Astrocyte (in vitro differentiated cells and primary cell): ENCODE results near the gene GUCY2C. TPM values are rescaled to one million over a fixed set of nuclear protein-coding genes. Genes with fewer than 3 reads are reported as not detected.

ENCODE experiments used
- DNase-seq: peaks from one replicate; pipeline ENCODE4 v3.0.0-alpha.2; 2010; ENCODE audit warnings: low read depth
- FAIRE-seq: peaks from 2 replicates; lab custom pipeline; 2011; peaks lifted over from hg19 to GRCh38; lab: Jason Lieb, UNC
- H2AFZ ChIP-seq: 2 replicates; pipeline ENCODE4 v1.6.0; 2012; ENCODE audit warnings: low read depth, low read length, inconsistent platforms
- H3K27ac ChIP-seq: 2 replicates; pipeline ENCODE4 v1.5.1; 2011; ENCODE audit warnings: low read depth, low read length, inconsistent platforms
- H3K27me3 ChIP-seq: 2 replicates; pipeline ENCODE4 v1.6.0; 2011; ENCODE audit warnings: low read length, inconsistent platforms; ENCODE audit not compliant: insufficient read depth
- H3K36me3 ChIP-seq: 2 replicates; pipeline ENCODE4 v1.5.1; 2011; ENCODE audit warnings: low read length, inconsistent platforms; ENCODE audit not compliant: insufficient read depth
- H3K4me1 ChIP-seq: 2 replicates; pipeline ENCODE4 v1.5.1; 2011; ENCODE audit warnings: low read length, inconsistent platforms; ENCODE audit not compliant: insufficient read depth
- H3K4me2 ChIP-seq: 2 replicates; pipeline ENCODE4 v1.6.0; 2012; ENCODE audit warnings: low read length, inconsistent platforms
- H3K4me3 ChIP-seq: 2 replicates; pipeline ENCODE4 v1.5.1; 2011; ENCODE audit warnings: low read depth, mild to moderate bottlenecking, low read length, inconsistent platforms; ENCODE audit not compliant: insufficient read depth
- H3K79me2 ChIP-seq: 2 replicates; pipeline ENCODE4 v1.6.0; 2012; ENCODE audit warnings: mild to moderate bottlenecking, low read length, inconsistent platforms; ENCODE audit not compliant: insufficient read depth
- H3K9ac ChIP-seq: 2 replicates; pipeline ENCODE4 v1.6.0; 2012; ENCODE audit warnings: mild to moderate bottlenecking, low read length, inconsistent platforms
- H3K9me3 ChIP-seq: 2 replicates; pipeline ENCODE4 v1.5.1; 2012; ENCODE audit warnings: low read depth, mild to moderate bottlenecking, low read length, inconsistent platforms; ENCODE audit not compliant: insufficient read depth
- H4K20me1 ChIP-seq: 2 replicates; pipeline ENCODE4 v1.6.0; 2012; ENCODE audit warnings: low read length, inconsistent platforms; ENCODE audit not compliant: insufficient read depth
- H3K27ac Mint-ChIP-seq: one replicate; pipeline ENCODE4 v1.8.0; 2021; ENCODE audit warnings: mild to moderate bottlenecking, mixed read lengths; ENCODE audit not compliant: unreplicated experiment
- H3K27me3 Mint-ChIP-seq: one replicate; pipeline ENCODE4 v1.8.0; 2021; ENCODE audit warnings: low read depth, mixed read lengths; ENCODE audit not compliant: unreplicated experiment
- H3K36me3 Mint-ChIP-seq: one replicate; pipeline ENCODE4 v1.8.0; 2021; ENCODE audit warnings: low read depth, mixed read lengths; ENCODE audit not compliant: unreplicated experiment
- H3K4me1 Mint-ChIP-seq: one replicate; pipeline ENCODE4 v1.8.0; 2021; ENCODE audit warnings: low read depth, mixed read lengths; ENCODE audit not compliant: unreplicated experiment
- H3K4me3 Mint-ChIP-seq: one replicate; pipeline ENCODE4 v1.8.0; 2021; ENCODE audit warnings: mild to moderate bottlenecking, moderate library complexity, mixed read lengths; ENCODE audit not compliant: unreplicated experiment
- H3K9me3 Mint-ChIP-seq: one replicate; pipeline ENCODE4 v1.8.0; 2021; ENCODE audit warnings: mild to moderate bottlenecking, mixed read lengths; ENCODE audit not compliant: unreplicated experiment
- CTCF ChIP-seq: IDR thresholded peaks from 2 replicates; pipeline ENCODE4 v1.5.1; 2011; ENCODE audit warnings: low read depth, mild to moderate bottlenecking, inconsistent platforms, low read length, moderate library complexity; ENCODE audit not compliant: insufficient read depth
- EZH2 ChIP-seq: IDR thresholded peaks from 2 replicates; pipeline ENCODE4 v1.6.1; 2012; ENCODE audit warnings: mild to moderate bottlenecking, low read length, inconsistent platforms; ENCODE audit not compliant: insufficient read depth
- total RNA-seq: library from RNA; stranded (reverse); gene quantifications from 2 replicates; pipeline ENCODE4 v1.2.1, GENCODE V29; 2021

GUCY2C gene
- total RNA-seq, 1 donor from 2014 or later = 0.09 TPM

GRCh38 chr12:14567351-14568162 lies 128.8 kb downstream of the GUCY2C start, which contains the start of gene PLBD1:
TSS of gene PLBD1 (minus strand) at chr12:14567883. CDS start at chr12:14567696, 187 bp downstream.
- Histone ChIP-seq H3K9ac (peak within 1 kb of the TSS; percentile 18), H3K4me3 (peak within 1 kb of the TSS; percentile 48), H3K4me2 (peak within 1 kb of the TSS; percentile 84), H3K36me3 (no peaks in the 10 kb centered on the region), H3K4me1 (no peaks in the 10 kb centered on the region), H4K20me1 (no peaks in the 10 kb centered on the region), H3K27ac (no peak within 1 kb of the TSS), H3K9me3 (no peaks in the 10 kb centered on the region), H2AFZ (peak within 1 kb of the TSS; percentile 81), H3K27me3 (no peaks in the 10 kb centered on the region), H3K79me2 (no peaks in the 10 kb centered on the region)
- FAIRE-seq (no peak), DNase-seq (peak; percentile 10)
- Mint-ChIP-seq H3K9me3 (no peaks in the 10 kb centered on the region), H3K27me3 (peaks cover 21% of the 10 kb centered on the region), H3K4me1 (no peaks in the 10 kb centered on the region), H3K27ac (no peak within 1 kb of the TSS), H3K4me3 (peak within 1 kb of the TSS; percentile 72), H3K36me3 (no peaks in the 10 kb centered on the region)
- TF ChIP-seq CTCF = no peak
- peak; percentile 11 for TF ChIP-seq EZH2

GRCh38 chr12:14564336-14564959 lies 132.0 kb downstream of the GUCY2C start:
- Histone ChIP-seq H3K79me2 (no peaks in the 10 kb centered on the region), H3K4me1 (no peaks in the 10 kb centered on the region), H3K9me3 (no peaks in the 10 kb centered on the region), H3K27me3 (no peaks in the 10 kb centered on the region), H2AFZ (no peak overlapping the region), H3K4me3 (no peak overlapping the region), H3K36me3 (no peaks in the 10 kb centered on the region), H3K9ac (no peak overlapping the region), H3K27ac (no peak overlapping the region), H3K4me2 (no peak overlapping the region), H4K20me1 (no peaks in the 10 kb centered on the region)
- TF ChIP-seq CTCF (no peak), EZH2 (no peak)
- DNase-seq = no peak
- no peaks in the 10 kb centered on the region for H3K9me3 Mint-ChIP-seq
- H3K4me3 Mint-ChIP-seq = no peak overlapping the region
- no peaks in the 10 kb centered on the region for H3K4me1 Mint-ChIP-seq
- H3K27ac Mint-ChIP-seq = no peak overlapping the region
- no peaks in the 10 kb centered on the region for H3K36me3 Mint-ChIP-seq
- no peak for FAIRE-seq
- H3K27me3 Mint-ChIP-seq = peaks cover 18% of the 10 kb centered on the region

GRCh38 chr12:14563046-14563445 lies 133.4 kb downstream of the GUCY2C start:
- H3K4me1 Mint-ChIP-seq = no peaks in the 10 kb centered on the region
- H3K4me2 ChIP-seq = no peak overlapping the region
- H3K27me3 Mint-ChIP-seq = peaks cover 11% of the 10 kb centered on the region
- no peaks in the 10 kb centered on the region for H3K27me3 ChIP-seq
- no peaks in the 10 kb centered on the region for H3K36me3 Mint-ChIP-seq
- H3K4me3 Mint-ChIP-seq = no peak overlapping the region
- no peak overlapping the region for H3K9ac ChIP-seq
- H4K20me1 ChIP-seq = no peaks in the 10 kb centered on the region
- H3K36me3 ChIP-seq = no peaks in the 10 kb centered on the region
- FAIRE-seq (no peak), DNase-seq (no peak)
- no peaks in the 10 kb centered on the region for H3K79me2 ChIP-seq
- H3K9me3 Mint-ChIP-seq = no peaks in the 10 kb centered on the region
- no peaks in the 10 kb centered on the region for H3K4me1 ChIP-seq
- no peak overlapping the region for H3K27ac ChIP-seq
- H2AFZ ChIP-seq = no peak overlapping the region
- no peak for TF ChIP-seq EZH2
- no peak for TF ChIP-seq CTCF
- H3K27ac Mint-ChIP-seq = no peak overlapping the region
- no peak overlapping the region for H3K4me3 ChIP-seq
- H3K9me3 ChIP-seq = no peaks in the 10 kb centered on the region
